Nephron progenitor cell (in vitro differentiated cells): Measurements from ENCODE around the gene NPAS1.
"Not testable (repeated sequence)": the region's sequence is repeated elsewhere in the genome, so short reads cannot be mapped to it uniquely, and the experiment has no call there.

ENCODE experiments used
- DNase-seq: peaks from one replicate; pipeline ENCODE4 v3.0.0; 2021
- H3K27ac Mint-ChIP-seq: 2 replicates; pipeline ENCODE4 v1.8.0; 2021; ENCODE audit warnings: mild to moderate bottlenecking, moderate library complexity, mixed read lengths
- H3K27me3 Mint-ChIP-seq: 2 replicates; pipeline ENCODE4 v1.8.0; 2021; ENCODE audit warnings: mild to moderate bottlenecking, low read depth, mixed read lengths; ENCODE audit not compliant: poor library complexity
- H3K36me3 Mint-ChIP-seq: 2 replicates; pipeline ENCODE4 v1.8.0; 2021; ENCODE audit warnings: low read depth, mixed read lengths
- H3K4me1 Mint-ChIP-seq: 2 replicates; pipeline ENCODE4 v1.8.0; 2021; ENCODE audit warnings: mixed read lengths
- H3K4me3 Mint-ChIP-seq: 2 replicates; pipeline ENCODE4 v1.8.0; 2021; ENCODE audit warnings: mild to moderate bottlenecking, moderate library complexity, mixed read lengths
- H3K9me3 Mint-ChIP-seq: 2 replicates; pipeline ENCODE4 v1.8.0; 2021; ENCODE audit warnings: mild to moderate bottlenecking, moderate library complexity, mixed read lengths
- CTCF ChIP-seq: fragments of 200-600 bp; sonication (generic); IDR thresholded peaks from 2 replicates; pipeline ENCODE4 v1.5.0; 2021; ENCODE audit warnings: antibody characterized with exemption

The NPAS1 gene

GRCh38 chr19:47072323-47072722 lies 52.7 kb downstream of the NPAS1 start:
- Mint-ChIP-seq H3K4me1 (peaks cover 26% of the 10 kb centered on the region), H3K36me3 (peaks cover 44% of the 10 kb centered on the region), H3K27me3 (no peaks in the 10 kb centered on the region), H3K4me3 (no peak overlapping the region), H3K9me3 (no peaks in the 10 kb centered on the region), H3K27ac (no peak overlapping the region)
- DNase-seq, result no peak
- no peak for TF ChIP-seq CTCF

DNA sequence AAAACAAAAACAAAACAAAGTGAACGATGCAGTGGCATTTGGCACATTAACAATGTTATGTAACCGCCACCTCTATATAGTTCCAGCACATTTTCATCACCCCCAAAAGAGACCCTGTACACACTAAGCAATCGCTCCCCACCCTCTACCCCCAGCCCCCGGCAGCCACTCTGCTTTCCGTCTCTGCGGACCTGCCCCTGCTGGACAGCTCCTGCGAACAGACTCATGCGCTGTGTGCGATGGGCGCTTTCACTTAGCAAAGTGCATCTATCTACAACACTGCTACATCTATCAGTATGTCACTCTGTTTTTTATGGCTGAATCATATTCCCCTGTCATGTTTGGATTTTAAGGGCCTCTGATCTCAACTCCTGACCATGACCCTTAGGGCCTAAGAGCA lies 53.9 kb downstream of the NPAS1 start:
- Mint-ChIP-seq H3K4me3 (no peak overlapping the region), H3K4me1 (peaks cover 26% of the 10 kb centered on the region), H3K36me3 (peaks cover 50% of the 10 kb centered on the region), H3K27ac (peak overlapping the region; percentile 90), H3K27me3 (no peaks in the 10 kb centered on the region), H3K9me3 (no peaks in the 10 kb centered on the region)
- TF ChIP-seq CTCF, result no peak
- DNase-seq, result no peak

GRCh38 chr19:47074621-47075020 lies 55.0 kb downstream of the NPAS1 start:
- Mint-ChIP-seq H3K4me3 (no peak overlapping the region), H3K27ac (no peak overlapping the region), H3K9me3 (no peaks in the 10 kb centered on the region), H3K4me1 (peaks cover 26% of the 10 kb centered on the region), H3K36me3 (peaks cover 52% of the 10 kb centered on the region), H3K27me3 (no peaks in the 10 kb centered on the region)
- TF ChIP-seq CTCF, result no peak
- no peak for DNase-seq

DNA sequence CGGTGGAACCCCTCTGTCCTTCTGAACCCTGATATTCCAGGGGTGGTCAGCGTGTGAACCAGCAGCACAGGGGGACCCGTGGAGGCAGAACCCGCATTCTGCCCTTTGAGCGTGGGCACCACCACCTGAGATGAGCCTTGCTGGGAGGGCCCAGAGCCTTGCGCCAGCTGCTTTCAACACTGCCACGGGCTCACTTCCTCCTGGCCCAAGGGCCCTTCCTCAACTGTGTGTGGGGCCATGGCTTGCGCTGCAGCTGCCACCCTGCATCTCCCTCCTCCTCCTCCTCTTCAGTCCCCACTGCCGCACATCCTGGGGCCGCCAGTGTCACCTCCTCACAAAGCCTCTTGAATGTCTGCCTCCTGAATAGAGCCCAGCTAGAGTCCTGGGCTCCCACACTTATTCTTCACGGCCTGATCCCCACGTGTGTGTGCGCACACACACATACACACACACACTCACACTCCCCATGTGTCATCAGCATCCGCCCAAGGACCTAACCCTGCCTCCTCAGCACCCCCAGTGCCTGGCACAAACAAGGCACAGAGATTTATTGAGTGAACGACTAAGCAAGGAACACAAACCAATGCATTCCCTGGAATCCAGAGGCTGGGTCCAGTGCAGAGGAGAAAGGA lies 55.7 kb downstream of the NPAS1 start:
- Mint-ChIP-seq H3K4me3 (peak overlapping the region; percentile 57), H3K36me3 (peaks cover 50% of the 10 kb centered on the region), H3K4me1 (peaks cover 31% of the 10 kb centered on the region), H3K27me3 (no peaks in the 10 kb centered on the region), H3K9me3 (no peaks in the 10 kb centered on the region), H3K27ac (peak overlapping the region; percentile 95)
- TF ChIP-seq CTCF, result no peak
- no peak for DNase-seq

DNA sequence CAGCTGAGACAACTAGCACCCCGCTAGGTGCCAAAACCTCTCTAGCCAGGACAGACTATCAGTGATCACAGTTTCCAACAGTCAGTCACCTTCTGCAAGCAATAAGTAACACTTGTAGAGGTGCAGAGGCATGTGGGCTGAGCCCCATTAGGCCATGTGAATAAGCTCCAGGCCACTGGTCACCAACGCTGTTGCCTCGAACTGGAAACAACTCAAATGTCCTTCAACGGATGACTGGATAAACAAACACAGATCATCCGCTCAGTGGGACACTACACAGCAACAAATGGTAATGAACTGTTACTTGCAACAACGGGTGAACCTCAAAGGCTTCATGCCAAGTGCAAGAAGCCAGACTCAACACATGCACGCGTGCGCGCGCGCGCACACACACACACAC lies 56.3 kb downstream of the NPAS1 start:
- no peak for TF ChIP-seq CTCF
- peak overlapping the region; percentile 95 for H3K27ac Mint-ChIP-seq
- H3K4me3 Mint-ChIP-seq, result peak overlapping the region; percentile 57
- H3K4me1 Mint-ChIP-seq, result peaks cover 37% of the 10 kb centered on the region
- no peaks in the 10 kb centered on the region for H3K9me3 Mint-ChIP-seq
- peaks cover 47% of the 10 kb centered on the region for H3K36me3 Mint-ChIP-seq
- no peaks in the 10 kb centered on the region for H3K27me3 Mint-ChIP-seq
- DNase-seq, result peak; percentile 35

GRCh38 chr19:47078351-47078750 lies 58.7 kb downstream of the NPAS1 start:
- not testable (repeated sequence) for H3K27me3 Mint-ChIP-seq, H3K9me3 Mint-ChIP-seq, H3K27ac Mint-ChIP-seq, DNase-seq, H3K4me3 Mint-ChIP-seq
- H3K4me1 Mint-ChIP-seq, result peaks cover 50% of the 10 kb centered on the region
- H3K36me3 Mint-ChIP-seq, result peaks cover 63% of the 10 kb centered on the region
